Hematopoietic multipotent progenitor cell (in vitro differentiated cells): ENCODE measurements around the gene FAM131A. TPM values are rescaled to one million over a fixed set of nuclear protein-coding genes. Genes with fewer than 3 reads are reported as not detected.

Experiments used
- DNase-seq, 3 donors: peaks; one replicate each; pipeline ENCODE4 v3.0.0-alpha.2; 2011 to 2015; ENCODE audit warnings: low read depth in 2 of 3, low spot score in 2 of 3
- total RNA-seq: library from RNA; depleted of rRNA; stranded (reverse); fragments of >200 nt; gene quantifications from one replicate; pipeline ENCODE4 v1.2.3, GENCODE V29; 2012

FAM131A gene
- total RNA-seq, result 17.0 TPM

- DNase-seq, result no peak
These were observed at the start of gene FAM131A for GRCh38 chr3:184337399-184337714. TSS of gene FAM131A (plus strand) at chr3:184337600. CDS start at chr3:184337631, 31 bp downstream.

GRCh38 chr3:184289426-184289938, 47.9 kb upstream of the FAM131A start:
- peak; percentile 16 to 78 (median 58) for DNase-seq

GRCh38 chr3:184290331-184290730, 47.1 kb upstream of the FAM131A start:
- no peak for DNase-seq

GRCh38 chr3:184291044-184291737, 46.2 kb upstream of the FAM131A start:
- DNase-seq, result no peak

GRCh38 chr3:184291738-184292445, 45.5 kb upstream of the FAM131A start:
- DNase-seq, result no peak

GRCh38 chr3:184295771-184296170, 41.6 kb upstream of the FAM131A start:
- DNase-seq, result no peak

GRCh38 chr3:184296616-184297015, 40.8 kb upstream of the FAM131A start:
- DNase-seq, result no peak

GRCh38 chr3:184298759-184299487, 38.5 kb upstream of the FAM131A start, which contains the start of gene PSMD2:
TSS of gene PSMD2 (plus strand) at chr3:184299241. CDS start at chr3:184299267, 26 bp downstream.
- peak; percentile 86 to 98 (median 97) for DNase-seq

- no peak for DNase-seq
These were observed 37.7 kb upstream of the FAM131A start for GRCh38 chr3:184299488-184300377.

- no peak for DNase-seq
These were observed 37.1 kb upstream of the FAM131A start for GRCh38 chr3:184300378-184300720.

- peak in 2 of 3 donors; percentile 22 to 38 for DNase-seq
These were observed 31.8 kb upstream of the FAM131A start for GRCh38 chr3:184305577-184305976.

- no peak for DNase-seq
These were observed 30.9 kb upstream of the FAM131A start for GRCh38 chr3:184306341-184306972.

GRCh38 chr3:184307915-184308314, 29.5 kb upstream of the FAM131A start:
- DNase-seq, result no peak

- DNase-seq, result no peak
These were observed 28.7 kb upstream of the FAM131A start for GRCh38 chr3:184308744-184309143.

- no peak for DNase-seq
These were observed 25.8 kb upstream of the FAM131A start for GRCh38 chr3:184311633-184312032.

GRCh38 chr3:184314363-184314699, 23.1 kb upstream of the FAM131A start, which contains the start of gene EIF4G1:
TSS of gene EIF4G1 (plus strand) at chr3:184314606. CDS start at chr3:184315797, 1,191 bp downstream.
- peak; percentile 86 to 95 (median 93) for DNase-seq

GRCh38 chr3:184314700-184315542, 22.5 kb upstream of the FAM131A start:
- DNase-seq, result peak; percentile 49 to 90 (median 84)

GRCh38 chr3:184315543-184315867, 21.9 kb upstream of the FAM131A start:
- DNase-seq, result no peak
